PC-3 (cell line): ENCODE results near the gene NEURL1B. TPM values are rescaled to one million over a fixed set of nuclear protein-coding genes. Genes with fewer than 3 reads are reported as not detected.

Experiments used
- ATAC-seq: fragments of 200-7000 bp; cut with Tn5 transposase; 2 replicates; pipeline ENCODE4 v1.9.1; 2020; ENCODE audit warnings: mild to moderate bottlenecking, moderate library complexity
- BruUV-seq: library from RNA; stranded (reverse); fragments of 400-500 nt; replicated peaks from 2 replicates; lab custom pipeline; 2021; lab: Mats Ljungman, UMichigan
- CTCF ChIA-PET: fragments of 300-600 bp; sonication (Branson Sonifier 250); formaldehyde crosslinking; loops from one replicate; lab custom pipeline; 2022; ENCODE audit warnings: antibody characterized with exemption; lab: Charles Lee
- POLR2A ChIA-PET: fragments of 300-600 bp; sonication (Branson Sonifier 250); formaldehyde crosslinking; loops from one replicate; lab custom pipeline; 2022; ENCODE audit warnings: antibody characterized with exemption; ENCODE audit not compliant: unreplicated experiment; lab: Charles Lee
- DNase-seq: peaks from one replicate; pipeline ENCODE4 v3.0.0-alpha.2; 2015
- H2AFZ ChIP-seq: fragments of 300-600 bp; sonication (generic); 2 replicates; pipeline ENCODE4 v1.6.0; 2016; ENCODE audit warnings: antibody characterized with exemption, low read length
- H3F3A ChIP-seq: fragments of 300-600 bp; sonication (generic); one replicate; pipeline ENCODE4 v1.6.0; 2017; ENCODE audit warnings: antibody characterized with exemption, low read length, control low read depth, mild to moderate bottlenecking; ENCODE audit not compliant: unreplicated experiment
- H3K27ac ChIP-seq: fragments of 300-600 bp; sonication (generic); 2 replicates; pipeline ENCODE4 v1.5.1; 2016; ENCODE audit warnings: mild to moderate bottlenecking, low read length
- H3K27me3 ChIP-seq: fragments of 300-600 bp; sonication (generic); 2 replicates; pipeline ENCODE4 v1.6.1; 2016; ENCODE audit warnings: low read length, mixed read lengths
- H3K36me3 ChIP-seq: fragments of 300-600 bp; sonication (generic); 2 replicates; pipeline ENCODE4 v1.6.1; 2016; ENCODE audit warnings: low read depth, mixed run types, low read length, mixed read lengths
- H3K4me1 ChIP-seq: fragments of 300-600 bp; sonication (generic); 2 replicates; pipeline ENCODE4 v1.5.1; 2016; ENCODE audit warnings: low read length; ENCODE audit not compliant: insufficient read depth
- H3K4me2 ChIP-seq: fragments of 300-600 bp; sonication (generic); 2 replicates; pipeline ENCODE4 v1.6.0; 2016; ENCODE audit warnings: low read length
- H3K4me3 ChIP-seq: fragments of 300-600 bp; sonication (generic); 2 replicates; pipeline ENCODE4 v1.5.1; 2016; ENCODE audit warnings: mild to moderate bottlenecking, low read length, mixed read lengths
- H3K79me2 ChIP-seq: fragments of 300-600 bp; sonication (generic); 2 replicates; pipeline ENCODE4 v1.6.1; 2017; ENCODE audit warnings: low read length, mixed read lengths
- H3K9ac ChIP-seq: fragments of 300-600 bp; sonication (generic); 2 replicates; pipeline ENCODE4 v1.6.0; 2016; ENCODE audit warnings: mild to moderate bottlenecking, low read length
- H3K9me2 ChIP-seq: fragments of 300-600 bp; sonication (generic); replicated peaks from 2 replicates; pipeline ENCODE4 v1.6.1; 2016; ENCODE audit warnings: mixed run types, low read length, mixed read lengths
- H3K9me3 ChIP-seq: fragments of 300-600 bp; sonication (generic); 2 replicates; pipeline ENCODE4 v1.6.1; 2016; ENCODE audit warnings: low read length, mixed read lengths
- H4K20me1 ChIP-seq: fragments of 300-600 bp; sonication (generic); 2 replicates; pipeline ENCODE4 v1.6.1; 2016; ENCODE audit warnings: low read length, mixed read lengths
- EZH2 ChIP-seq: fragments of 300-600 bp; sonication (generic); IDR thresholded peaks from one replicate; pipeline ENCODE4 v1.6.1; 2017; ENCODE audit warnings: antibody characterized with exemption, mild to moderate bottlenecking, low read length; ENCODE audit not compliant: unreplicated experiment
- EZH2phosphoT487 ChIP-seq: fragments of 300-600 bp; sonication (generic); IDR thresholded peaks from 2 replicates; pipeline ENCODE4 v1.6.1; 2018; ENCODE audit warnings: mild to moderate bottlenecking, antibody characterized with exemption, low read length, borderline replicate concordance
- intact Hi-C: fragments of 100-400 bp; cut with micrococcal nuclease; formaldehyde crosslinking; loops from 2 replicates; pipeline ENCODE4 v1.9.0; 2023
- total RNA-seq: library from RNA; depleted of rRNA; stranded (reverse); fragments of >200 nt; gene quantifications from 2 replicates; pipeline ENCODE4 v1.2.3, GENCODE V29; 2014
- TF ChIP-seq, protein P1 (sequence below): fragments of 300-600 bp; sonication (generic); conservative IDR thresholded peaks from 2 replicates; pipeline ENCODE4 v1.5.1; 2017; ENCODE audit warnings: antibody characterized with exemption, low read depth, mild to moderate bottlenecking, low read length

Gene NEURL1B
- total RNA-seq, 1 experiment from 2014 or later, result 0.95 TPM

- ChIA-PET POLR2A (no interaction called here), CTCF (no interaction called here)
- peaks cover 43% of the 10 kb centered on the region for H3K27me3 ChIP-seq
- BruUV-seq, result no TSS peak
- H3K4me3 ChIP-seq, result no peak overlapping the region
- no peaks in the 10 kb centered on the region for H3F3A ChIP-seq
- intact Hi-C loops, result no loop called here
- H4K20me1 ChIP-seq, result no peaks in the 10 kb centered on the region
- DNase-seq, result no peak
- H3K9ac ChIP-seq, result no peak overlapping the region
- no peaks in the 10 kb centered on the region for H3K9me3 ChIP-seq
- H2AFZ ChIP-seq, result no peak overlapping the region
- H3K79me2 ChIP-seq, result no peaks in the 10 kb centered on the region
- no peaks in the 10 kb centered on the region for H3K36me3 ChIP-seq
- no peak for ATAC-seq
- H3K9me2 ChIP-seq, result no peaks in the 10 kb centered on the region
- TF ChIP-seq, protein P1, sequence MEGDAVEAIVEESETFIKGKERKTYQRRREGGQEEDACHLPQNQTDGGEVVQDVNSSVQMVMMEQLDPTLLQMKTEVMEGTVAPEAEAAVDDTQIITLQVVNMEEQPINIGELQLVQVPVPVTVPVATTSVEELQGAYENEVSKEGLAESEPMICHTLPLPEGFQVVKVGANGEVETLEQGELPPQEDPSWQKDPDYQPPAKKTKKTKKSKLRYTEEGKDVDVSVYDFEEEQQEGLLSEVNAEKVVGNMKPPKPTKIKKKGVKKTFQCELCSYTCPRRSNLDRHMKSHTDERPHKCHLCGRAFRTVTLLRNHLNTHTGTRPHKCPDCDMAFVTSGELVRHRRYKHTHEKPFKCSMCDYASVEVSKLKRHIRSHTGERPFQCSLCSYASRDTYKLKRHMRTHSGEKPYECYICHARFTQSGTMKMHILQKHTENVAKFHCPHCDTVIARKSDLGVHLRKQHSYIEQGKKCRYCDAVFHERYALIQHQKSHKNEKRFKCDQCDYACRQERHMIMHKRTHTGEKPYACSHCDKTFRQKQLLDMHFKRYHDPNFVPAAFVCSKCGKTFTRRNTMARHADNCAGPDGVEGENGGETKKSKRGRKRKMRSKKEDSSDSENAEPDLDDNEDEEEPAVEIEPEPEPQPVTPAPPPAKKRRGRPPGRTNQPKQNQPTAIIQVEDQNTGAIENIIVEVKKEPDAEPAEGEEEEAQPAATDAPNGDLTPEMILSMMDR, result no peak
- TF ChIP-seq EZH2phosphoT487, result no peak
- no peak for TF ChIP-seq EZH2
- H3K4me1 ChIP-seq, result no peaks in the 10 kb centered on the region
- no peak overlapping the region for H3K4me2 ChIP-seq
- no peak overlapping the region for H3K27ac ChIP-seq
Measured at GRCh38 chr5:172592881-172593280, 48.2 kb upstream of the NEURL1B start.

DNA sequence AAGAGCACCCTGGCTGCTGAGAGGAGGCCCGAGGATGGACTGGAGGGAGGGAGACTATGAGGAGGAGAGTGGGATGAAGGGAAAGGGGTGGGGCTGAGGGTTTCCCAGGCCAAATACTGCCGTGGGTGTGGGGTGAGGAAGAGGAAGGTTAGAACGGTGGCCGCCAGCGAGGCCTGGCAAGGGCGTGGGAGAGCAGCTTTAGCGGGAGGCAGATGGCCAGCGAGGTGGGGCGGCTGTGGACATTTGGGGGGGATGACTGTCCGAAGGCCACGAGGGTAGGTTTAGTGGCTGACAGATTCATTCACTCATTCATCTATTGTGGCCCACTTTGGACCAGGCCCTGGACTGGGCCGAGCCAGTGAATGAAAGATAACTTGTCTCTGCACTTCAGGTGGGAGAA lies 47.8 kb upstream of the NEURL1B start:
- H3K9ac ChIP-seq, result no peak overlapping the region
- H3K4me1 ChIP-seq, result no peaks in the 10 kb centered on the region
- ChIA-PET POLR2A (no interaction called here), CTCF (no interaction called here)
- intact Hi-C loops, result no loop called here
- no peak for ATAC-seq
- no peak overlapping the region for H2AFZ ChIP-seq
- no peaks in the 10 kb centered on the region for H3K79me2 ChIP-seq
- no peaks in the 10 kb centered on the region for H4K20me1 ChIP-seq
- no peaks in the 10 kb centered on the region for H3K9me3 ChIP-seq
- H3K27me3 ChIP-seq, result peaks cover 39% of the 10 kb centered on the region
- no peaks in the 10 kb centered on the region for H3F3A ChIP-seq
- no peaks in the 10 kb centered on the region for H3K36me3 ChIP-seq
- no peak overlapping the region for H3K4me2 ChIP-seq
- no peak overlapping the region for H3K4me3 ChIP-seq
- TF ChIP-seq EZH2 (no peak), EZH2phosphoT487 (no peak)
- TF ChIP-seq, protein P1, result no peak
- H3K27ac ChIP-seq, result no peak overlapping the region
- no TSS peak for BruUV-seq
- H3K9me2 ChIP-seq, result no peaks in the 10 kb centered on the region
- no peak for DNase-seq

DNA sequence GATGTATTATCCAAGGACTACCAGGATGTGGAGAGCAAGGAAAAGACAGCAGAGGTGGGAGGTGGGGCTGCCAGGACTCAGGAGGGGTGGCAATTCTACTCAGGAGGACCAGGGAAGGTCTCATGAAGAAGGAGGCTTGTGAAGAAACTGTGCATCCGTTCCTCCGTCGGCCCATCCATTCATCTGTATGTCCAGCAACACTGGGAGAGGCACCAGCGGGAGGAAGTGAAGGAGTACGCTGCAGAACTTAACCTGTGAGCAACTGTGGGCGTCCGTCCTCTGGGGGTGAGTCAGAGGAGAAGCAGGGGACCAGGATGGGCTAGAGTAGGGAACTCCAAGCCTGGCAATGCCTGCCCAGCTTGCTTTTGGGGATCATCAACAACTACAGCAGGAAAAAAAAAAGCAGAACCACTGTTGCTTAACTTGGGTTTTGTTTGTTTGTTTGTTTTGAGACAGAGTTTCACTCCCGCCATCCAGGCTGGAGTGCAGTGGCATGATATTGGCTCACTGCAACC lies 47.3 kb upstream of the NEURL1B start:
- Histone ChIP-seq H3K4me2 (no peak overlapping the region), H3F3A (no peaks in the 10 kb centered on the region), H3K79me2 (no peaks in the 10 kb centered on the region), H3K36me3 (no peaks in the 10 kb centered on the region), H3K4me3 (no peak overlapping the region), H4K20me1 (no peaks in the 10 kb centered on the region), H3K9me2 (no peaks in the 10 kb centered on the region), H3K27ac (no peak overlapping the region), H2AFZ (no peak overlapping the region), H3K9me3 (no peaks in the 10 kb centered on the region), H3K9ac (no peak overlapping the region), H3K4me1 (no peaks in the 10 kb centered on the region), H3K27me3 (peaks cover 36% of the 10 kb centered on the region)
- ChIA-PET CTCF (no interaction called here), POLR2A (no interaction called here)
- intact Hi-C loops, result no loop called here
- DNase-seq (no peak), ATAC-seq (no peak)
- no TSS peak for BruUV-seq
- TF ChIP-seq EZH2phosphoT487 (no peak), EZH2 (no peak)
- TF ChIP-seq, protein P1, result no peak
